ENCODE measurements around the gene CD4.

GRCh38 chr12:6827437-6827911, 38.1 kb downstream of the CD4 start:
- TF ChIP-seq, protein P1, sequence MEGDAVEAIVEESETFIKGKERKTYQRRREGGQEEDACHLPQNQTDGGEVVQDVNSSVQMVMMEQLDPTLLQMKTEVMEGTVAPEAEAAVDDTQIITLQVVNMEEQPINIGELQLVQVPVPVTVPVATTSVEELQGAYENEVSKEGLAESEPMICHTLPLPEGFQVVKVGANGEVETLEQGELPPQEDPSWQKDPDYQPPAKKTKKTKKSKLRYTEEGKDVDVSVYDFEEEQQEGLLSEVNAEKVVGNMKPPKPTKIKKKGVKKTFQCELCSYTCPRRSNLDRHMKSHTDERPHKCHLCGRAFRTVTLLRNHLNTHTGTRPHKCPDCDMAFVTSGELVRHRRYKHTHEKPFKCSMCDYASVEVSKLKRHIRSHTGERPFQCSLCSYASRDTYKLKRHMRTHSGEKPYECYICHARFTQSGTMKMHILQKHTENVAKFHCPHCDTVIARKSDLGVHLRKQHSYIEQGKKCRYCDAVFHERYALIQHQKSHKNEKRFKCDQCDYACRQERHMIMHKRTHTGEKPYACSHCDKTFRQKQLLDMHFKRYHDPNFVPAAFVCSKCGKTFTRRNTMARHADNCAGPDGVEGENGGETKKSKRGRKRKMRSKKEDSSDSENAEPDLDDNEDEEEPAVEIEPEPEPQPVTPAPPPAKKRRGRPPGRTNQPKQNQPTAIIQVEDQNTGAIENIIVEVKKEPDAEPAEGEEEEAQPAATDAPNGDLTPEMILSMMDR (IDR thresholded peaks at IDR 0.05) = no peak
- no peak for TF ChIP-seq POLR2A (IDR thresholded peaks at IDR 0.05)

All from lower leg skin (tissue), 3 donors.